Right lobe of liver (tissue), 6 donors: ENCODE results near the gene SIGLEC5. TPM values are rescaled to one million over a fixed set of nuclear protein-coding genes. Genes with fewer than 3 reads are reported as not detected.

ENCODE experiments used
- ATAC-seq, 4 donors: fragments of 200-7000 bp; cut with Tn5 transposase; one replicate each; pipeline ENCODE4 v1.9.1; 2020; ENCODE audit warnings: mild to moderate bottlenecking in 4 of 4, moderate library complexity in 4 of 4
- DNase-seq, 3 donors: peaks; one replicate each; pipeline ENCODE4 v3.0.0-alpha.2; 2020
- H3K27ac ChIP-seq, 3 donors: fragments of 200-600 bp; one replicate each; pipeline ENCODE4 v1.8.0; 2022
- H3K27me3 ChIP-seq, 2 donors: fragments of 200-600 bp; one replicate each; pipeline ENCODE4 v1.8.0; 2022
- H3K36me3 ChIP-seq, 4 donors: fragments of 200-600 bp; sonication (generic) in 1 of 4; one replicate each; pipeline versions ENCODE4 v1.5.1 to v1.8.0; 2017 to 2022; ENCODE audit warnings: control low read depth in 1 of 4
- H3K4me1 ChIP-seq, 4 donors: fragments of 200-600 bp; sonication (generic) in 1 of 4; one replicate each; pipeline versions ENCODE4 v1.5.1 to v1.8.0; 2017 to 2022; ENCODE audit warnings: control low read depth in 1 of 4
- H3K4me3 ChIP-seq, 3 donors: fragments of 200-600 bp; one replicate each; pipeline ENCODE4 v1.8.0; 2022
- H3K9me3 ChIP-seq, 4 donors: fragments of 200-600 bp; sonication (generic) in 1 of 4; one replicate each; pipeline versions ENCODE4 v1.5.1 to v1.8.0; 2017 to 2022; ENCODE audit warnings: control low read depth in 1 of 4
- POLR2A ChIP-seq: fragments of 450-650 bp; IDR thresholded peaks from one replicate; pipeline ENCODE4 v1.6.1; 2017; ENCODE audit warnings: antibody characterized with exemption, mild to moderate bottlenecking
- WGBS: methylation state at CpG from one replicate; pipeline ENCODE4 v1.1.6; 2018; ENCODE audit warnings: low coverage, low lambda C conversion rate; ENCODE audit not compliant: insufficient coverage; ENCODE audit errors: missing lambda C conversion rate; 5-methylcytosine and 5-hydroxymethylcytosine counted together
- intact Hi-C, 2 donors: fragments of 100-400 bp; cut with DNase I; formaldehyde crosslinking; loops; one replicate each; pipeline versions ENCODE4 v1.11.2 to v1.14.1; 2022
- total RNA-seq, 6 experiments: library from RNA; depleted of rRNA in 2 of 6; stranded (reverse); fragments of >200 nt in 2 of 6; fragmentation: NEBNext Ultra II Directional in 3 of 6; extraction: Animal tissue kit (Norgen Biotek cat#: 25700) in 3 of 6; gene quantifications; one replicate each; pipeline versions ENCODE4 v1.1.0 to v1.2.4, GENCODE V29; 2016 to 2023
- TF ChIP-seq, protein P1 (sequence below), 4 donors: fragments of 200-600 bp in 3 of 4; fragments of 450-650 bp in 1 of 4; IDR thresholded peaks; one replicate each; pipeline versions ENCODE4 v1.5.1 to v1.8.0; 2016 to 2022; ENCODE audit warnings: antibody characterized with exemption in 4 of 4, mild to moderate bottlenecking in 2 of 4
- donor health status: DM: no; HTN: yes; CAD: no.
- donor health status: DM: no; HTN: no; CAD: no.
- donor health status: DM: no; HTN: no; CAD: no.
- donor health status: DM: no; HTN: yes; CAD: no.
- donor health status: DM: no; HTN: yes; CAD: no.

Gene SIGLEC5
- total RNA-seq, 6 experiments from 2014 or later = 0.89 to 1.1 (median 0.92) TPM; not detected in 3

DNA sequence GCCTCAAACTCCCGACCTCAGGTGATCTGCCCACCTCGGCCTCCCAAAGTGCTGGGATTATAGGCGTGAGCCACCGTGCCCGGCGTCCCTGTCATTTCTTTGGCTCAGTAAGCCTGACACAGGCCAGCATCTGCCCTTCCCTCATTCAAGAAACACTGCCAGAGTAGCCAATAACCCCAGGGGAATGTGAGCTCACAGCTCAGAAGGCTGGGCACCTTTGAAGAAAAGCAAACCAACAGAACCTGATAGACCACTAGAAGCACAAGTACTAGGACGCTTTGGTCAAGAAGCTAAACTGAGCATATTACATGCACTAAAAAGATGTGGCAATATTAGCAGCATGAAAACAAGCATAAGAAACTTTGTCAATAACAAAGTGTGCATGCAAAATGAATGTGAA lies 14.2 kb downstream of the SIGLEC5 start:
- no peak for TF ChIP-seq POLR2A
- TF ChIP-seq, protein P1, sequence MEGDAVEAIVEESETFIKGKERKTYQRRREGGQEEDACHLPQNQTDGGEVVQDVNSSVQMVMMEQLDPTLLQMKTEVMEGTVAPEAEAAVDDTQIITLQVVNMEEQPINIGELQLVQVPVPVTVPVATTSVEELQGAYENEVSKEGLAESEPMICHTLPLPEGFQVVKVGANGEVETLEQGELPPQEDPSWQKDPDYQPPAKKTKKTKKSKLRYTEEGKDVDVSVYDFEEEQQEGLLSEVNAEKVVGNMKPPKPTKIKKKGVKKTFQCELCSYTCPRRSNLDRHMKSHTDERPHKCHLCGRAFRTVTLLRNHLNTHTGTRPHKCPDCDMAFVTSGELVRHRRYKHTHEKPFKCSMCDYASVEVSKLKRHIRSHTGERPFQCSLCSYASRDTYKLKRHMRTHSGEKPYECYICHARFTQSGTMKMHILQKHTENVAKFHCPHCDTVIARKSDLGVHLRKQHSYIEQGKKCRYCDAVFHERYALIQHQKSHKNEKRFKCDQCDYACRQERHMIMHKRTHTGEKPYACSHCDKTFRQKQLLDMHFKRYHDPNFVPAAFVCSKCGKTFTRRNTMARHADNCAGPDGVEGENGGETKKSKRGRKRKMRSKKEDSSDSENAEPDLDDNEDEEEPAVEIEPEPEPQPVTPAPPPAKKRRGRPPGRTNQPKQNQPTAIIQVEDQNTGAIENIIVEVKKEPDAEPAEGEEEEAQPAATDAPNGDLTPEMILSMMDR (IDR thresholded peaks at IDR 0.05) = no peak
- Histone ChIP-seq H3K27ac (no peak overlapping the region), H3K36me3 (no peaks in the 10 kb centered on the region), H3K4me3 (no peak overlapping the region), H3K4me1 (no peaks in the 10 kb centered on the region), H3K27me3 (no peaks in the 10 kb centered on the region), H3K9me3 (no peaks in the 10 kb centered on the region)
- WGBS = 68% methylated on average over 3 of the region's 7 CpGs
- DNase-seq (peak in 1 of 3 donors; percentile 25), ATAC-seq (no peak)
- intact Hi-C loops = no loop called here

DNA sequence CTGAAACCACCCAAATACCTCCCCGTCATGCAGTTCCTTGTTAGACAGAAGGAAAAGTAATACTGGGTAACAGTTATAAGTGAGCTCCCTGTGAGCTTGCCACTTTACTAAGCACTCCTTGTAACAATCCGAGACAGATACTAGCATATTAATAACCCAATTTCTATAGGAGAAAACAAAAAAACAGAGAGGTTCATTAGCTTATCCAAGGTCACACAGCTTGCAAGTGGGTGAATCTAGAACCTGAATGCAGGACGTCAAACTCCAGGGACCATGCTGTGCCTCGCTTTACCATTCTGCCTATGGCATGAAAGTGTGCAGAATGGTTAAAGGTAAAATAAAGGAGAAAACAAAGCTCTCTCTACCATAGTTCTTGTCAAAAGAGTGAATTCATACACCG lies 15.4 kb downstream of the SIGLEC5 start:
- Histone ChIP-seq H3K27me3 (no peaks in the 10 kb centered on the region), H3K4me3 (no peak overlapping the region), H3K36me3 (no peaks in the 10 kb centered on the region), H3K27ac (no peak overlapping the region), H3K9me3 (no peaks in the 10 kb centered on the region), H3K4me1 (no peaks in the 10 kb centered on the region)
- 54% methylated on average over 5 of the region's 5 CpGs for WGBS
- TF ChIP-seq, protein P1 (IDR thresholded peaks at IDR 0.05) = no peak
- no peak for TF ChIP-seq POLR2A
- no peak for ATAC-seq
- no peak for DNase-seq
- intact Hi-C loops = no loop called here

DNA sequence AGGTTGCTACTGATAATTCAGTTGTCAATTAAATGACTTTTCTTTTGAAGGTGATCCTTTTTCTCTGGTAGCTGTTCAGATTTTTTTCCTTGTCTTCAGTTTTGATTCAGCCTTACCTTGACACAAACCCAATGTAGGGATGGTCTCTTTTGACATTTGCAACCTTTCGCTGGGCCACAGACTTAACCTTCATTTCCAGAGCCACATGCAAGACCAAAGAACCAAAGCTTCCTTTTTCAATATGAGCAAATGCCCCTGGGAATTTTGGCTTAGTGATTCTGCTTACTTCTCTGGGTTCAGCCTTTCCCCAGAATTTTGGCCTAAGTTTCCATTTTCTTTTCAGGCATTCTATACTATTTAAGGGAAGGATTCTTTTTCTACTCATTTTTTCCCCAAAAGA lies 19.6 kb downstream of the SIGLEC5 start:
- Histone ChIP-seq H3K36me3 (no peaks in the 10 kb centered on the region), H3K4me3 (no peak overlapping the region), H3K4me1 (no peaks in the 10 kb centered on the region), H3K27me3 (no peaks in the 10 kb centered on the region), H3K9me3 (no peaks in the 10 kb centered on the region), H3K27ac (no peak overlapping the region)
- intact Hi-C loops = no loop called here
- ATAC-seq (no peak), DNase-seq (no peak)
- 29% methylated on average over 1 of the region's 1 CpG for WGBS
- TF ChIP-seq, protein P1 (IDR thresholded peaks at IDR 0.05) = no peak
- no peak for TF ChIP-seq POLR2A

DNA sequence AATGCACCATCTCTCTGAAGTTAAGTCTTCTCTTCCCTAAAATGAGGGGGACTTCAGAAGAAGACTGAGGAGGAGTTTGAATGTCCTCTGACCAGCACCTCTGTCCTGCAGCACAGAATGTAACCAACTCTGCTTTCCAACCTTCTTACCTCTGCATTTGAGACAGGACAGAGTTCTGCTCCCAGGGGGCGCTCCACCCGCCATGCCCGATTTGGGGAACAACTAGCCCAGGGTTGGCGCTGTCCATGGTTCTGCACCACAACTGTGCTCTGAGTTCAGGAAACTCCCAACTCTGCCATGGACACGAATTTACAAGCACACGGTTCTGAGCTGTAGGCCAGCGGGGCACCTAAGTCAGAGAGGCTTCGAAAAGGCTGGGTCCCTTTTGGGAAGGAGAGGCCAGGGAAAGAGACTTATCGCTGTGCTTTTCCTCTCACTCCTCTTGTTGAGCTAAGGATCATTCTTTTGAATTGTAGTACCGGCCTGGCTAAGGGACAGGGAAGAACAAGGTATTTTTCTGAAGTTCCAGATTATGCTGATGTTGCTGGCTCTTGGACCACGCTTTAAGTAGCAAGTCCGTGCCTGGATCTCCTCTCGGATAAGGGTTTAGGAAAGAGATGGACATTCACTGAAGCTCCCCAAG lies 22.2 kb downstream of the SIGLEC5 start:
- peak; percentile 67 to 79 (median 75) for DNase-seq
- Histone ChIP-seq H3K4me3 (no peak overlapping the region), H3K4me1 (no peaks in the 10 kb centered on the region), H3K36me3 (no peaks in the 10 kb centered on the region), H3K27ac (no peak overlapping the region), H3K9me3 (no peaks in the 10 kb centered on the region), H3K27me3 (no peaks in the 10 kb centered on the region)
- peak; percentile 57 to 81 (median 74) for ATAC-seq
- TF ChIP-seq, protein P1 (IDR thresholded peaks at IDR 0.05) = peak; percentile 32 to 47 (median 34)
- TF ChIP-seq POLR2A = no peak
- 21% methylated on average over 10 of the region's 13 CpGs for WGBS
- intact Hi-C loops = no loop called here

DNA sequence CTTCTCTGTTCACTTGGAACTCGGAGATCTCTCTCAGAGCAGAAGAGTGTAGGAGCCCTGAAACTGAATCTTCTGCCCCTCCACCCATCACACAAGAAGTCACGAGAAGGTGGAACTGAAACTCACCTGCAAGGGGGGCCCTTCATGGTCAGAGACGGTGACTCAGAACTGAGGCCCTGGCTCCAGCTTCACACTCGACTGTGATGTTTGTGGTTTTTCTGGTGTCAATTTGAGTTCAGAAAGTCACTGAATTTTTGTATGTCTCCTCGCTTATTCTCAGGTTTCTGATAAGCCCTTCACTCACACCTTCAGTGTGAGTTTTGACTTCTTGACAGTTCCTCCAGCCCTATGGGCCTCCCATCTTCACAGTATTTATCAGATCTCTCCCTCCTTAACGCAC lies 23.1 kb downstream of the SIGLEC5 start:
- Histone ChIP-seq H3K27me3 (no peaks in the 10 kb centered on the region), H3K9me3 (no peaks in the 10 kb centered on the region), H3K27ac (no peak overlapping the region), H3K36me3 (no peaks in the 10 kb centered on the region), H3K4me3 (no peak overlapping the region), H3K4me1 (no peaks in the 10 kb centered on the region)
- WGBS = 5% methylated on average over 2 of the region's 6 CpGs
- DNase-seq = no peak
- ATAC-seq = no peak
- intact Hi-C loops = no loop called here
- TF ChIP-seq POLR2A = no peak
- TF ChIP-seq, protein P1 (IDR thresholded peaks at IDR 0.05) = no peak
